ENCODE data around the gene TRIM41. TPM values are rescaled to one million over a fixed set of nuclear protein-coding genes. Genes with fewer than 3 reads are reported as not detected.

Gene TRIM41
- total RNA-seq, 1 experiment from 2014 or later: 17.9 TPM

DNA sequence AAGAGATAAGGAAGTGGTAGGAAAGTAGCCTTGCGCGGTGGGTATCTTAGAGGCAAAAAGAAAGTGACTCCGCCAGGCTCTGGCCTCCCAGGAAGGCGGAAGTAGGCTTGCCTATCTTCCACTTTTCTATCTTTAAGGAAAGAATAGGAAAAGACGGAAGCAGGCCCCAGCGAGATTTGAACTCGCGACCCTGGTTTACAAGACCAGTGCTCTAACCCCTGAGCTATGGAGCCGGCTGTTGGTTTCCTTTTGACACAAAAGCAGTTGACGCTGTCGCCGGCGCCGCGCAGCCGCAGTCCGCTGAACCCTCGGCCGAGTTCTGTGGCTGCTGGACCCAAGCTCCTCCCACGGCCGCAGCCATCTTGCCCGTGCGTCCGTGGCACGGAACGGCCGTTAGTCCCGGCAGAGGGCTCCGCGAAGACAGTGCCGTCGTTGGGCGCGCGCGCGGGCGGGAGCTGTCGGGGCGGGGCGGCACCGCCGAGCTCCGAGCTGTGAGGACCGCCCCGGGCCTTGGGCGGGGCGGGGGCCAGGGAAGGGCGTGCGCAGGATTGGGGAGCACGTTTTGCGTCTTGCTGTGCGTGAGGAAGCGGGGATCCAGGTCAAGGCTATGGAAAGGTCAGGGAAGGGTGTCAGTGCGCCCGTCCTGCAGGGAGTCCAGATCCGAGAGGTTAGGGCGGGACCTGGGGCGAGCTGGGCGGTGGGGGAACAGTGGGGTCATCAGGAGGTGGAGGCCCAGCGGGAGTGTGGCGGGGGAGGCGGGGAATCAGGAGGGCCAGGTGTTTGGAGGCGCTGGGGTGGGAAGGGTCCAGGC lies 31.4 kb upstream of the TRIM41 start:
- peak; percentile 99 for DNase-seq (ENCODE audit: low read depth)
- in situ Hi-C loops (cut with HindIII; ENCODE audit: low pct_unique_long_range_greater_than_20kb, low sequenced_read_pairs): no loop called here

DNA sequence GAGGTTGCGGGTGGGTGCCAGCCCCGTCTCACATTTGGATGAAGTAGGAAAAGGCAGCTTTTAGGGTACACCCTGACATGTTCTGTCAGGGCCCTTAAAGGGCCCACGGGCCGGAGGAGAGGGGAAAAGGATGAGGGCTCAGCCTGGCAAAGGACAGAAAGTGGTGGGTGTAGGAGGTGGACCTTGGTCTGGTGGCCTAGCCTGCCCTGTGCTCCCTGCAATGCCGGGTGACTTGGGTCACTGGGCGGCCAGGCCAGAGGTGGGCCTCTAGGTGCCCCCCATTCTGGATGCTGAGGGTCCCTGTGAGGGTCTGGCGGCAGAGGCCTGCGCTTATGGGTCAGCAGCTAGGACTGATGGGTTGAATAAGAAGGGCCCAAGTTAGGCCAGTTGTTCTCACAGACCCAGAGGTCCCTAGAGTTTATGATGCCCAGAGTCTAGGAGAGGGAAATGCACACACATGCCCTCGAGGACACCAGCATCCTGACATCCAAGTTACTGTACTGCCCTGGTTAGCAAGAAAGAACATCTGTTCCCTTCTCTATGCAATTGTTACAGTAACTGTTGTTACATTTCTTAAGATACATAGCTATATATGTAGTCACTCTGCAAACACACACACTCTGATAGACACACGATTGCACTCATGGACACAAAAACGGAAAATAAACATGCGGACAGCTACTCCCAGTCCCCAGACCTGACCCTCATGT lies 30.6 kb upstream of the TRIM41 start:
- in situ Hi-C loops (cut with HindIII; ENCODE audit: low pct_unique_long_range_greater_than_20kb, low sequenced_read_pairs): no loop called here
- DNase-seq (ENCODE audit: low read depth): no peak

DNA sequence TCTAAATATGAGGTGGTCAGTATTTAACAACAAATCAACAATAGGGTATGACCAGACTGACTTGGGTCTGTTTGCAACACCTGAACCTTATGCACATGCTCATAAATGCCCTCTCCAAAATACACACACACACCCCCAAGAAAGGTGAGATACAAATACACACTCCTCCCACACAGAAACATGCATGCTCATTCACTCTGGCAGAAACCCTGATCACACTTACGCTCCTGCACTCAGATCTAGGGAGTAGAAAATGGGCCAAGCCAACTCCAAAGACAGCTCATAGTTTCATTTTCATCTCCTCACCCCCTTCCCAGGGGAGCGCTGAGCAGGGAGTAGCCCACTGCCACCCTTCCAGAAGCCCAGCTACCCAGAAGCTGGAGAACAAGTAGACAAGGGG lies 29.4 kb upstream of the TRIM41 start:
- DNase-seq (ENCODE audit: low read depth): no peak
- in situ Hi-C loops (cut with HindIII; ENCODE audit: low pct_unique_long_range_greater_than_20kb, low sequenced_read_pairs): no loop called here

DNA sequence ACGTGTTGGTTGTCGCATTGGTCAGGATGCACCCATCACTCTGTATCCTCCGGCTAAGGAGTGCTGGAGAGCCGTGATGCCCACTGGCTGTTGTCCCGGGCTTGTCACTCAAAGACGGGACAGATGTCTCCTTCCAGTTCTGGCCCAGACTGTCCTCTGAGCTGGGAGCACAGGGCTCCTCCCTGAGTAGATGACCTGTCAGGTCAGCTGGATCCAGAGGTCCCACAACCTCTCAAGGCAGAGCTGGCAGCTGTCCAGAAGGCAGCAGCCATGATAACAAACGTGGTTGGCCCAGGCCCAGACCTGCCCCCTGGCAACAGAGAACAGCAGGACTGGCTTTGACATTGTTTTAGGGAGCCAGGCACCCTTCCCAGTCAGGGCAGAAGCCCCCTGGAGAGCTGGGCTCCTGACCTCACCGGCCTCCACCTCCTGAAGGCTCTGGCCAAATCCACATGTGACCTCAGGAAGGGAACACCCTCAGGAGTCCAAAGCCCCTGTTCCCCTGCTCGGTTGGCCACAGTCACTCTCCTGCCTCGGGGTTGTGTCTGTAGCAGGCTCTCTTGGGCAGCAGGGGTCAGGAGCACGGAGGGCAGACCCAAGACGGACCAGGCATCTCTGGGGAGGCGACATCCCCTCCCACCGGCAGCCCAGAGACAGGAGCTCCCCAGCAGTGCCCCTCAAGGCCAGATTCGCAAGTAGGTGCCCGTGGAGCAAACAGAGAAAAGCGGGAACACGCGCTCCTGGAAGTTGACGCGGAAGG lies 28.4 kb upstream of the TRIM41 start:
- in situ Hi-C loops (cut with HindIII; ENCODE audit: low pct_unique_long_range_greater_than_20kb, low sequenced_read_pairs): no loop called here
- no peak for DNase-seq (ENCODE audit: low read depth)

- in situ Hi-C loops (cut with HindIII; ENCODE audit: low pct_unique_long_range_greater_than_20kb, low sequenced_read_pairs): no loop called here
- no peak for DNase-seq (ENCODE audit: low read depth)
Observed at GRCh38 chr5:181195249-181195761, 27.8 kb upstream of the TRIM41 start.

DNA sequence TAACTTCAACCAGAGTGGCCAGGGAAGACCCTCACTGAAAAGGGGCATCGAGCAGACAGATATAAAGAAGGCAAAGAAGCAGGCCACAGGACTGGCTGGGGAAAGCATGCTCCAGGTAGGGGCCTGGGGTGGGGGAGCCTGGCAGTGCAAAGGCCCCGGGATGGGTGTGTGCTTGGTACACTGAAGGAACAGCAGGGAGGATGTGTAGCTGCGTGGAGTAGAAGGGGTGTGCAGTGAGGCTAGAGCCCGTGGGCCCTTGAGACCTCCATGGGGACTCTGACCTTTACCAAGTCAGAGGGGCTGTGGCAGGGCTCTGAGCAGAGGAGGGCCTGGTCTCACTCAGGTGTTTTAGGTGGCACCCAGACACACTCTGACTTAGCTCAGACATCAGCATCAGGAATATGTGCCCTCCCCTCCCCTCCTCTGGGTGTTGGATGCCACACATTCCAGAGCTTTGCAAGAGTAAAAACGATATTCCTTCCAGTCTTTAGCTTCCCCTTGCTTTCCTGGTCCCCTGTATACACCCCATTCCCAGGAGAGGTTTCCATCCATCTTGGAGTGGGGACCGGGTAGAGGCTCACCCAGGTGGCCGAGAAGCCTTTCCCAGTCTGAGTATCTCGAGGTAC lies 25.6 kb upstream of the TRIM41 start:
- in situ Hi-C loops (cut with HindIII; ENCODE audit: low pct_unique_long_range_greater_than_20kb, low sequenced_read_pairs): no loop called here
- DNase-seq (ENCODE audit: low read depth): no peak

GRCh38 chr5:181198106-181198685 lies 24.9 kb upstream of the TRIM41 start:
- DNase-seq (ENCODE audit: low read depth): no peak
- in situ Hi-C loops (cut with HindIII; ENCODE audit: low pct_unique_long_range_greater_than_20kb, low sequenced_read_pairs): no loop called here

GRCh38 chr5:181198905-181199519 lies 24.1 kb upstream of the TRIM41 start:
- in situ Hi-C loops (cut with HindIII; ENCODE audit: low pct_unique_long_range_greater_than_20kb, low sequenced_read_pairs): no loop called here
- DNase-seq (ENCODE audit: low read depth): peak; percentile 29

DNA sequence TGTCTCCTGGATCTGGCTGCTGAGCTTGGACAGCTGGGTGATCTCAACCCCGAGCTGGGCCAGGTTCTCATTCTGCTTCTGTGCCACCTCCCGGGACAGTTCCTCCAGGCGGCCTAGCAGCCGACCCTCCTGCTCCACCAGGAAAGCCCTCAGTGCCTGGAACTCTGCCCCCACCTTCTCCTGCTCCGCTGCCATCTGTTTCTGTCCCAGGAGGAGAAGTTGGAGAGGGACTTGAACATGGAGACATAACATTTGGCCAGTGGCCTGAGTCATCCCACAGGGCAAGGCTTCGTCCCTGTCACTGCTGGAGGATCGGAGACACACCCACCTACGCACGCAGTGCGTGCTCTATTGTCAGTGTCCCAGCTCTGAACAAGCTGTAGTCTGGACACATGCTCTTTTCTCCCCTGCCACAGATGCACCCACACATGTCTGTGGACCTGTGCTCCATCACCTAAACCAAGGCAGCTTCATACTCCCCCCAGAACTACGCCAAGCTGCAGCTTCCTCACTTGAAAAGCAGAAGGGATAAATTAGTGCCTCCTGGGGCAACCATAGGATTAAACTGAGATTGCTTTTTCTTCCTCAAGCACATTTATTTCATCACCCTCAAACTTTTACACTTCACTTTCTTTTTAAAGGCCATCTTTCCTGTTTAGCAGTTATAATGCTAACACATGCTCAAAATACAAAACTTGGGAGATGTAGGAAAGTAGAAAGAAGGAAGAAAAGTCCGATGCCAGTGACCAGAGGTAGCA lies 23.0 kb upstream of the TRIM41 start:
- DNase-seq (ENCODE audit: low read depth): no peak
- in situ Hi-C loops (cut with HindIII; ENCODE audit: low pct_unique_long_range_greater_than_20kb, low sequenced_read_pairs): no loop called here

DNA sequence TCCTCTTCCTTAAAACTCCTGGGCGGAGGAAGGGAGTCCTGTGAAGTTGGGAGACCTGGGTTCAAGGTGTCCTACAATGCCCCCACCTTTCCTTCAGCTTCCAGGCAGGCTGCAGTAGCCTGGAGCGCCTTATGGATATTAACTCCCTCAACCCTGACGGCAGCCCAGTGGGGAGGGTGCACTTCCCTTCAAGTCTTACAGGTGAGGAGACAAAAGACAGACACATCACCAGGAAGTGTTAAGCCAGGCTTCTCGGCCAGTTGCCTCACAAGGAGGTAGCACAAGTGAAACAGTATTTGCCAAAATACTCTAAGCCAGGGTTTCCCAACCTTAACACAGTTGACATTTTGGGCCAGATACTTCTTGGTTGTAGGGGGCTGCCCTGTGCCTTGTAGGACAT lies 22.3 kb upstream of the TRIM41 start:
- DNase-seq (ENCODE audit: low read depth): no peak
- in situ Hi-C loops (cut with HindIII; ENCODE audit: low pct_unique_long_range_greater_than_20kb, low sequenced_read_pairs): no loop called here

- no peak for DNase-seq (ENCODE audit: low read depth)
- in situ Hi-C loops (cut with HindIII; ENCODE audit: low pct_unique_long_range_greater_than_20kb, low sequenced_read_pairs): no loop called here
Observed at GRCh38 chr5:181203093-181203711, 19.9 kb upstream of the TRIM41 start.

DNA sequence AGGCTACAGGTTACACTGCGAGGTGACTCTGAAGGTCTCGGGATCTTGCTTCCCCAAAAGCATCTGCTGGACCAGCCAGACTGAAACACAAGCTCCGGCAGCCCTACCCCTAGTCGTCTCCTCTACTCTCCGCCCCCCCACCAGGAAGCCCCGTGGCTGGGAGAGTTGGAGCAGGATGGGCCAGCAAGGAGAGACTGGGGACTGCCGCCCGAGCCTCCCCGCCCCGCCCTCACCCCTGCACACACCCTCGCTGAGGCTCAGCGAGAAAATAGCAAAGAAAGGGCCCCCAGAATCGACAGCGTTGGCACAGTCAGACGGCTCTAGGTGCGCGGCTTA lies 19.3 kb upstream of the TRIM41 start:
- in situ Hi-C loops (cut with HindIII; ENCODE audit: low pct_unique_long_range_greater_than_20kb, low sequenced_read_pairs): no loop called here
- DNase-seq (ENCODE audit: low read depth): no peak

GRCh38 chr5:181204113-181204825 lies 18.8 kb upstream of the TRIM41 start:
- DNase-seq (ENCODE audit: low read depth): peak; percentile 40
- in situ Hi-C loops (cut with HindIII; ENCODE audit: low pct_unique_long_range_greater_than_20kb, low sequenced_read_pairs): no loop called here

GRCh38 chr5:181204826-181205760 lies 18.0 kb upstream of the TRIM41 start, which contains the start of gene TRIM7:
TSS of gene TRIM7 (minus strand) at chr5:181205196. CDS start at chr5:181205110, 86 bp downstream.
- peak; percentile 83 for DNase-seq (ENCODE audit: low read depth)
- in situ Hi-C loops (cut with HindIII; ENCODE audit: low pct_unique_long_range_greater_than_20kb, low sequenced_read_pairs): no loop called here
